Progenitor cell of endocrine pancreas (in vitro differentiated cells): ENCODE results near the gene RFC1. TPM values are rescaled to one million over a fixed set of nuclear protein-coding genes. Genes with fewer than 3 reads are reported as not detected.
"Not testable (repeated sequence)": the region's sequence is repeated elsewhere in the genome, so short reads cannot be mapped to it uniquely, and the experiment has no call there.

Experiments used
- DNase-seq: peaks from one replicate; pipeline ENCODE4 v3.0.0; 2021; ENCODE audit warnings: low spot score; ENCODE audit not compliant: unreplicated experiment
- H3K27ac Mint-ChIP-seq: 2 replicates; pipeline ENCODE4 v1.8.0; 2021; ENCODE audit warnings: mild to moderate bottlenecking, moderate library complexity, mixed read lengths
- H3K27me3 Mint-ChIP-seq: 2 replicates; pipeline ENCODE4 v1.8.0; 2021; ENCODE audit warnings: mixed read lengths
- H3K36me3 Mint-ChIP-seq: 2 replicates; pipeline ENCODE4 v1.8.0; 2022; ENCODE audit warnings: mixed read lengths; ENCODE audit not compliant: insufficient read depth
- H3K4me1 Mint-ChIP-seq: 2 replicates; pipeline ENCODE4 v1.8.0; 2021; ENCODE audit warnings: low read depth, mixed read lengths
- H3K4me3 Mint-ChIP-seq: 2 replicates; pipeline ENCODE4 v1.8.0; 2021; ENCODE audit warnings: low read depth, mild to moderate bottlenecking, moderate library complexity, mixed read lengths
- H3K9me3 Mint-ChIP-seq: 2 replicates; pipeline ENCODE4 v1.8.0; 2021; ENCODE audit warnings: low read depth, mixed read lengths
- long read RNA-seq: library from polyadenylated mRNA; unstranded; transcript quantifications from one replicate; pipeline ENCODE4 v2.0.0, GENCODE V29; 2020
- total RNA-seq: library from RNA; stranded (reverse); gene quantifications from 2 replicates; pipeline ENCODE4 v1.2.1, GENCODE V29; 2021
- TF ChIP-seq, protein P1 (sequence below): fragments of 200-600 bp; sonication (generic); IDR thresholded peaks from one replicate; pipeline ENCODE4 v1.5.0; 2021; ENCODE audit warnings: antibody characterized with exemption, mild to moderate bottlenecking; ENCODE audit not compliant: unreplicated experiment

Gene RFC1, protein sequence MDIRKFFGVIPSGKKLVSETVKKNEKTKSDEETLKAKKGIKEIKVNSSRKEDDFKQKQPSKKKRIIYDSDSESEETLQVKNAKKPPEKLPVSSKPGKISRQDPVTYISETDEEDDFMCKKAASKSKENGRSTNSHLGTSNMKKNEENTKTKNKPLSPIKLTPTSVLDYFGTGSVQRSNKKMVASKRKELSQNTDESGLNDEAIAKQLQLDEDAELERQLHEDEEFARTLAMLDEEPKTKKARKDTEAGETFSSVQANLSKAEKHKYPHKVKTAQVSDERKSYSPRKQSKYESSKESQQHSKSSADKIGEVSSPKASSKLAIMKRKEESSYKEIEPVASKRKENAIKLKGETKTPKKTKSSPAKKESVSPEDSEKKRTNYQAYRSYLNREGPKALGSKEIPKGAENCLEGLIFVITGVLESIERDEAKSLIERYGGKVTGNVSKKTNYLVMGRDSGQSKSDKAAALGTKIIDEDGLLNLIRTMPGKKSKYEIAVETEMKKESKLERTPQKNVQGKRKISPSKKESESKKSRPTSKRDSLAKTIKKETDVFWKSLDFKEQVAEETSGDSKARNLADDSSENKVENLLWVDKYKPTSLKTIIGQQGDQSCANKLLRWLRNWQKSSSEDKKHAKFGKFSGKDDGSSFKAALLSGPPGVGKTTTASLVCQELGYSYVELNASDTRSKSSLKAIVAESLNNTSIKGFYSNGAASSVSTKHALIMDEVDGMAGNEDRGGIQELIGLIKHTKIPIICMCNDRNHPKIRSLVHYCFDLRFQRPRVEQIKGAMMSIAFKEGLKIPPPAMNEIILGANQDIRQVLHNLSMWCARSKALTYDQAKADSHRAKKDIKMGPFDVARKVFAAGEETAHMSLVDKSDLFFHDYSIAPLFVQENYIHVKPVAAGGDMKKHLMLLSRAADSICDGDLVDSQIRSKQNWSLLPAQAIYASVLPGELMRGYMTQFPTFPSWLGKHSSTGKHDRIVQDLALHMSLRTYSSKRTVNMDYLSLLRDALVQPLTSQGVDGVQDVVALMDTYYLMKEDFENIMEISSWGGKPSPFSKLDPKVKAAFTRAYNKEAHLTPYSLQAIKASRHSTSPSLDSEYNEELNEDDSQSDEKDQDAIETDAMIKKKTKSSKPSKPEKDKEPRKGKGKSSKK
- 46.8 and 58.6 TPM in 2 replicates for total RNA-seq
- long read RNA-seq, full-length matches to known transcripts = 3 of 55 reads
- long read RNA-seq, partial matches to known transcripts = 44 of 55 reads
- long read RNA-seq, other reads (novel, unspliced or antisense) = 8 of 55 reads

DNA sequence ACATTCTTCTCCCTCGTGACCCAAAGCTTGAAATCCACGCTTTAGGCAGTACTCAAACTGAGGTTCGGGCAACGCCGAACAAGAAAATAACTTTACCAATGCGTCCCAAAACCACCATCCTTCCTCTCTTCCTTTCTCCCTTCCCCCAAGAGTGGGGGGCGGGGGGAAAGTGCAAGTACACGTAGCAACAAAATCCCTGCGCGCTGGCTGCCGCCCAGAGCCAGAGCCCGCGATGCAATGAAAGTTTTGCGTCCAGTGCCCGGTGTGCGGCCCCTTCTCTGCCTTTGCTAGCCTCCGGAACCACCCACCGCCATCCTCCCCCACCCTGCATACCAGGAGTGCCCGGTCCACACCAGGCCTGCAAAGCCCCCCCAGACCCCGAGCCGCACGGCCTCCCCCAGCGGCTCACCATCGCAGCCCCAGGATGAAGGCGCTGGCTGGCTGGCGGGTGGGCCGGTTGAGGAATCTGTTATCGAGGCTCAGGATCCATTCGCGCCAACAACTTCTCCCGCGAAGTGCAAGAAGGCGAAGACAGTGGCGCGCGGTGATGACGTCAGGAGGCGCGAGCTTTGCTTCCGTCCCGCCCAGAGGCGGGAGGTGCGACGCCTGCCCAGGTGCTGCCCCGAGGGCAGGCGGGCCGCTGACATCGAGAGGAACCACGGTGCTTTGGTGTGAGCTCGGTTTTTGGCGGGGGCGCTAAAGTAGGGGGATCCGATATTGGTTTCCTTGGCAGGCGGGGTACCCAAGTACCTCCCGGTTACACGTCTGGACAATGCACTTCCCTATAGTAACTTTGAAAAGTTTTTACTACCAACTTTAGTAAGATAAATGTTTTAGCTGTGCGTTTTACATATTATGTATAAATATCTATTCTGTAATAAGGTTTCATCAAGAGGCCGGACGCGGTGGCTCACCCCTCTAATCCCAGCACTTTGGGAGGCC lies at the start of gene RFC1:
Gene RFC1, minus strand, starts transcription at position 533 of the 942 bp plus-strand sequence. Its CDS starts 121 bp downstream, at position 412.
- Mint-ChIP-seq H3K27ac (peak within 1 kb of the TSS; percentile 94), H3K4me1 (peaks cover 14% of the 10 kb centered on the region), H3K4me3 (peak within 1 kb of the TSS; percentile 85), H3K27me3 (peaks cover 8% of the 10 kb centered on the region), H3K9me3 (peaks cover 11% of the 10 kb centered on the region), H3K36me3 (peaks cover 4% of the 10 kb centered on the region)
- TF ChIP-seq, protein P1, sequence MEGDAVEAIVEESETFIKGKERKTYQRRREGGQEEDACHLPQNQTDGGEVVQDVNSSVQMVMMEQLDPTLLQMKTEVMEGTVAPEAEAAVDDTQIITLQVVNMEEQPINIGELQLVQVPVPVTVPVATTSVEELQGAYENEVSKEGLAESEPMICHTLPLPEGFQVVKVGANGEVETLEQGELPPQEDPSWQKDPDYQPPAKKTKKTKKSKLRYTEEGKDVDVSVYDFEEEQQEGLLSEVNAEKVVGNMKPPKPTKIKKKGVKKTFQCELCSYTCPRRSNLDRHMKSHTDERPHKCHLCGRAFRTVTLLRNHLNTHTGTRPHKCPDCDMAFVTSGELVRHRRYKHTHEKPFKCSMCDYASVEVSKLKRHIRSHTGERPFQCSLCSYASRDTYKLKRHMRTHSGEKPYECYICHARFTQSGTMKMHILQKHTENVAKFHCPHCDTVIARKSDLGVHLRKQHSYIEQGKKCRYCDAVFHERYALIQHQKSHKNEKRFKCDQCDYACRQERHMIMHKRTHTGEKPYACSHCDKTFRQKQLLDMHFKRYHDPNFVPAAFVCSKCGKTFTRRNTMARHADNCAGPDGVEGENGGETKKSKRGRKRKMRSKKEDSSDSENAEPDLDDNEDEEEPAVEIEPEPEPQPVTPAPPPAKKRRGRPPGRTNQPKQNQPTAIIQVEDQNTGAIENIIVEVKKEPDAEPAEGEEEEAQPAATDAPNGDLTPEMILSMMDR = no peak
- peak; percentile 90 for DNase-seq

DNA sequence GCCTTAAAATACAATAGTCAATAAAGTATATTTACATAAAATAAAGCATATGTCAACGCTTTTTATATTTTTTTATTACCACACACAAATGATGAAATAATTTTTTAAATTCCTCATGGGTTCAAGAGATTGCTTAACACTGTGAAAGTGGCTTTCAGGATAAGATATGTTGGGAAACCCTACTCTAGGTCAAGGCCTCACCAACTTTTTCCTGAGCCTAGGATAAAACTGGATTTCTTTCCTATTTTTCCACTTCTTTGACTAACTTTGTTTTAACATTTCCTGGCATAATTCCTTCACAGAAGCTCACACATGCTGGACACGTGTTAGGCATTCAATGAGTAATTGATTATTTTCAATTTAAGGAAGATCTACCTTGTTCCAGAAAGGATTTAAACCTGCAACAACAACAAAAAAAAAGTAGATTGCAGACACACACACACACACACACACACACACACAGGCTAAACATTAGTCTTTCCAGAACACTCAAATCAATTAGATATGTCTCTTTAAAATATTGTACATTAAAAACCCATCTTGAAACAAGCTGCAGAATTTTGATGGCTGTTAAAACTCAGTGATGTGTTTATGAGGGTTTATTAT lies 49.6 kb upstream of the RFC1 start:
- TF ChIP-seq, protein P1 = no peak
- H3K36me3 Mint-ChIP-seq = no peaks in the 10 kb centered on the region
- peaks cover 13% of the 10 kb centered on the region for H3K4me1 Mint-ChIP-seq
- H3K4me3 Mint-ChIP-seq = no peak overlapping the region
- no peak for DNase-seq
- H3K27me3 Mint-ChIP-seq = no peaks in the 10 kb centered on the region
- H3K9me3 Mint-ChIP-seq = no peaks in the 10 kb centered on the region
- no peak overlapping the region for H3K27ac Mint-ChIP-seq

DNA sequence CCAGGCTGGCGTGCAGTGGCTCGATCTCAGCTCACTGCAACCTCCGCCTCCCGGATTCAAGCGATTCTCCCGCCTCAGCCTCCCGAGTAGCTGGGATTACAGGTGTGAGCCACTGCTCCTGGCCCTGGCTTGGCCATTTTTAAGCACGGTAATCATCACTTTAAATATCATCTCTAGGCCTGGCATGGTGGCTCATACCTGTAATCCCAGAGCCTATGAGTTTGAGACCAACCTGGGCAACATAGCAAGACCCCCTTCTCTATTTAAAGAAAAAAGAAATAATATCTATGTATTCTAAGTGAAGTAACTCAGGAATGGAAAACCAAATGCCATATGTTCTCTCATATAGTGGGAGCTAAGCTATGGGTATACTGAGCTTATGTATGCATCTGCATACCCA lies 45.4 kb upstream of the RFC1 start:
- H3K27ac Mint-ChIP-seq, DNase-seq, H3K27me3 Mint-ChIP-seq, H3K9me3 Mint-ChIP-seq, H3K4me3 Mint-ChIP-seq, H3K36me3 Mint-ChIP-seq: not testable (repeated sequence)
- peaks cover 22% of the 10 kb centered on the region for H3K4me1 Mint-ChIP-seq

DNA sequence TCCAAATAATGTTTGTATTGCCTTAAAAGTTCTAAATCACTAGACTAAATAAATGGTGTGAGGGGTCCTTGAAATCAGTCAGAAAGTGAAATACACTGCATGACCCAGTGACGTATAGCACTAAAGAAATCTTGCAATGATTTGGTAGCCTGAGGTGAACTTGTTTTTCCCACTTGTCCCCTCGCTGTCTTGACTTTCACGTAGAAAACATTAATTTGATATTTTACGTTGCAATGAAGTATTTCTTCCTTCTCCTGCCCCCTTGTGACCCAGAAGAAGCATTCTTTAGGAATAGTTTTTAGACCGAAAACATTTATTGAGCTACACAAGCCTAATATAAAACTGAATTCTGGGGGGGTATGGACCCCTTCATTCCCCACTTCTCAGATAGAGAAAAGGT lies 44.3 kb upstream of the RFC1 start:
- H3K27ac Mint-ChIP-seq = no peak overlapping the region
- H3K4me1 Mint-ChIP-seq = peaks cover 20% of the 10 kb centered on the region
- H3K27me3 Mint-ChIP-seq = no peaks in the 10 kb centered on the region
- TF ChIP-seq, protein P1 = no peak
- no peaks in the 10 kb centered on the region for H3K9me3 Mint-ChIP-seq
- no peak for DNase-seq
- no peaks in the 10 kb centered on the region for H3K36me3 Mint-ChIP-seq
- no peak overlapping the region for H3K4me3 Mint-ChIP-seq

DNA sequence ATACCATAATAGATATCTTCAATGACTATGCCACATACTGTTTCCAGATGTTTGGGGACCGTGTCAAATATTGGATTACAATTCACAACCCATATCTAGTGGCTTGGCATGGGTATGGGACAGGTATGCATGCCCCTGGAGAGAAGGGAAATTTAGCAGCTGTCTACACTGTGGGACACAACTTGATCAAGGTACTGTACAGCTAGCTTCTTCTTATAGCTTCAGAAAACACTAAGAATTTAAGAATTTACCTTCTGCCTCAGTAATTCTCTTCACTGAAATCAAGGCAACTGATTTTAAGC lies 41.4 kb upstream of the RFC1 start:
- no peak overlapping the region for H3K27ac Mint-ChIP-seq
- TF ChIP-seq, protein P1 = no peak
- no peak for DNase-seq
- no peaks in the 10 kb centered on the region for H3K36me3 Mint-ChIP-seq
- H3K27me3 Mint-ChIP-seq = no peaks in the 10 kb centered on the region
- H3K4me3 Mint-ChIP-seq = no peak overlapping the region
- H3K4me1 Mint-ChIP-seq = peaks cover 10% of the 10 kb centered on the region
- H3K9me3 Mint-ChIP-seq = no peaks in the 10 kb centered on the region
